ENCODE results near the gene GAST. TPM values are rescaled to one million over a fixed set of nuclear protein-coding genes. Genes with fewer than 3 reads are reported as not detected.

The GAST gene
- total and polyA plus RNA-seq, 2 donors (not counting 1 experiment from before 2014, with no cell fraction given) = not detected

- Histone ChIP-seq H3K27me3 (ENCODE audit: control insufficient read depth, insufficient read depth, low read length) (peaks cover 6% of the 10 kb centered on the region), H4K20me1 (ENCODE audit: control insufficient read depth, extremely low read depth, insufficient read depth, low read length) (no peaks in the 10 kb centered on the region), H2AFZ (ENCODE audit: low read length) (no peak overlapping the region), H3K9ac (ENCODE audit: insufficient read depth, low read length) (no peak overlapping the region), H3K4me3 (replicated peaks in 1 of 4; ENCODE audit: control extremely low read depth in 1 of 4, insufficient read depth in 1 of 4, low read depth in 3 of 4, low read length in 4 of 4) (no peak overlapping the region), H3K4me1 (ENCODE audit: control insufficient read depth, extremely low read depth, insufficient read depth, low read length) (no peaks in the 10 kb centered on the region), H3K27ac (ENCODE audit: insufficient read depth, low read length) (no peak overlapping the region), H3K4me2 (ENCODE audit: extremely low read depth, insufficient read depth, low read length) (no peak overlapping the region), H3K36me3 (ENCODE audit: control insufficient read depth, insufficient read depth, low read length) (no peaks in the 10 kb centered on the region), H3K79me2 (ENCODE audit: control insufficient read depth, insufficient read depth, low read length) (no peaks in the 10 kb centered on the region), H3K9me3 (ENCODE audit: control insufficient read depth, insufficient read depth, low read depth, low read length) (no peaks in the 10 kb centered on the region)
- peak in 1 of 2 donors; percentile 24 for DNase-seq (ENCODE audit: low read depth in 2 of 2)
- TF ChIP-seq, protein P1, sequence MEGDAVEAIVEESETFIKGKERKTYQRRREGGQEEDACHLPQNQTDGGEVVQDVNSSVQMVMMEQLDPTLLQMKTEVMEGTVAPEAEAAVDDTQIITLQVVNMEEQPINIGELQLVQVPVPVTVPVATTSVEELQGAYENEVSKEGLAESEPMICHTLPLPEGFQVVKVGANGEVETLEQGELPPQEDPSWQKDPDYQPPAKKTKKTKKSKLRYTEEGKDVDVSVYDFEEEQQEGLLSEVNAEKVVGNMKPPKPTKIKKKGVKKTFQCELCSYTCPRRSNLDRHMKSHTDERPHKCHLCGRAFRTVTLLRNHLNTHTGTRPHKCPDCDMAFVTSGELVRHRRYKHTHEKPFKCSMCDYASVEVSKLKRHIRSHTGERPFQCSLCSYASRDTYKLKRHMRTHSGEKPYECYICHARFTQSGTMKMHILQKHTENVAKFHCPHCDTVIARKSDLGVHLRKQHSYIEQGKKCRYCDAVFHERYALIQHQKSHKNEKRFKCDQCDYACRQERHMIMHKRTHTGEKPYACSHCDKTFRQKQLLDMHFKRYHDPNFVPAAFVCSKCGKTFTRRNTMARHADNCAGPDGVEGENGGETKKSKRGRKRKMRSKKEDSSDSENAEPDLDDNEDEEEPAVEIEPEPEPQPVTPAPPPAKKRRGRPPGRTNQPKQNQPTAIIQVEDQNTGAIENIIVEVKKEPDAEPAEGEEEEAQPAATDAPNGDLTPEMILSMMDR (conservative IDR thresholded peaks at IDR 0.05 in 1 of 2, IDR thresholded peaks at IDR 0.05 in 1 of 2; ENCODE audit: low read depth in 1 of 2, low read length in 2 of 2) = no peak
- no peak for TF ChIP-seq EZH2 (IDR thresholded peaks at IDR 0.05; ENCODE audit: low read length, missing control alignments)
Observed at GRCh38 chr17:41717408-41718286, 5.5 kb downstream of the GAST start.

DNA sequence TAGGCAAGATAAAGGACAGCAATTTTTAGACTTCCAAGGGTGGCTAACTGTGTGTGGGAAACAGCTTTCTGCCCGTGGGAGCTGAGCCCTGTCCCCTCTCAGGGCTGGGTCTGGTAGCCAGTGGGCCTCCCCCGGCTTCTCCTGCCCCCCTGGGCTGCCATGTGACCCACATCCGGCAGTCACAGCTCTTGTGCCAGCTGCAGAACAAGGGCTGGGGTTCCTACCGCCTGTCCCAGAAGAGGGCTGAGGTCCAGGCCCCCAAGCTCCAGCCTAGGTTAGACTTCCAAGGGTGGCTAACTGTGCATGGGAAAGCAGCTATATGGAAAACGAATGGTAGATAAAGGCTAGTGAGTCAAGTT is 6.1 kb downstream of the GAST start:
- no peak for DNase-seq (ENCODE audit: low read depth in 2 of 2)
- no peak overlapping the region for H3K4me2 ChIP-seq (ENCODE audit: extremely low read depth, insufficient read depth, low read length)
- H3K4me3 ChIP-seq (replicated peaks in 1 of 4; ENCODE audit: control extremely low read depth in 1 of 4, insufficient read depth in 1 of 4, low read depth in 3 of 4, low read length in 4 of 4) = no peak overlapping the region
- H3K79me2 ChIP-seq (ENCODE audit: control insufficient read depth, insufficient read depth, low read length) = no peaks in the 10 kb centered on the region
- H3K9ac ChIP-seq (ENCODE audit: insufficient read depth, low read length) = no peak overlapping the region
- H3K36me3 ChIP-seq (ENCODE audit: control insufficient read depth, insufficient read depth, low read length) = no peaks in the 10 kb centered on the region
- no peaks in the 10 kb centered on the region for H3K9me3 ChIP-seq (ENCODE audit: control insufficient read depth, insufficient read depth, low read depth, low read length)
- H2AFZ ChIP-seq (ENCODE audit: low read length) = no peak overlapping the region
- H3K27me3 ChIP-seq (ENCODE audit: control insufficient read depth, insufficient read depth, low read length) = peaks cover 6% of the 10 kb centered on the region
- no peaks in the 10 kb centered on the region for H3K4me1 ChIP-seq (ENCODE audit: control insufficient read depth, extremely low read depth, insufficient read depth, low read length)
- H3K27ac ChIP-seq (ENCODE audit: insufficient read depth, low read length) = no peak overlapping the region
- no peaks in the 10 kb centered on the region for H4K20me1 ChIP-seq (ENCODE audit: control insufficient read depth, extremely low read depth, insufficient read depth, low read length)
- TF ChIP-seq EZH2 (IDR thresholded peaks at IDR 0.05; ENCODE audit: low read length, missing control alignments) = no peak
- TF ChIP-seq, protein P1 (conservative IDR thresholded peaks at IDR 0.05 in 1 of 2, IDR thresholded peaks at IDR 0.05 in 1 of 2; ENCODE audit: low read depth in 1 of 2, low read length in 2 of 2) = no peak

DNA sequence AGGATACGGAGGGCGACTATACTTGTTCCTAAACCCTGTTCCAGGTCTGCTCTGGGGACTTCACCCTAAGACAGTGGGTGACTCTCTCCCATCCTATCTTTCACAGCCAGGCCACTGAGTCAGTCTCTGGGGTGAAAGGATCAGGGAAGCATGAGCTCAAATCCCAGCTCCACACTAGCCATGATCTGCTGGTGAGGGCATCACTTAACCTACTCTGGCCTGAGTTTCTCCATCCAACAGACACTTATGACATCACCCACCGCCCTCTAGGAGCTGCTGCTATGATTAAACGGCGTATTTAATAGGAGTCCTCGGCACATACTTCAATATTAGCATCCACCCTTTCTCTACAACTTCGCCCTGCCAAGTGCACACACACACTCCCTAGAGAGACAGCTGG is 10.1 kb downstream of the GAST start:
- Histone ChIP-seq H3K36me3 (ENCODE audit: control insufficient read depth, insufficient read depth, low read length) (no peaks in the 10 kb centered on the region), H3K79me2 (ENCODE audit: control insufficient read depth, insufficient read depth, low read length) (no peaks in the 10 kb centered on the region), H3K27me3 (ENCODE audit: control insufficient read depth, insufficient read depth, low read length) (peaks cover 3% of the 10 kb centered on the region), H3K4me2 (ENCODE audit: extremely low read depth, insufficient read depth, low read length) (no peak overlapping the region), H2AFZ (ENCODE audit: low read length) (no peak overlapping the region), H4K20me1 (ENCODE audit: control insufficient read depth, extremely low read depth, insufficient read depth, low read length) (no peaks in the 10 kb centered on the region), H3K27ac (ENCODE audit: insufficient read depth, low read length) (no peak overlapping the region), H3K4me3 (replicated peaks in 1 of 4; ENCODE audit: control extremely low read depth in 1 of 4, insufficient read depth in 1 of 4, low read depth in 3 of 4, low read length in 4 of 4) (no peak overlapping the region), H3K4me1 (ENCODE audit: control insufficient read depth, extremely low read depth, insufficient read depth, low read length) (no peaks in the 10 kb centered on the region), H3K9ac (ENCODE audit: insufficient read depth, low read length) (no peak overlapping the region), H3K9me3 (ENCODE audit: control insufficient read depth, insufficient read depth, low read depth, low read length) (no peaks in the 10 kb centered on the region)
- TF ChIP-seq EZH2 (IDR thresholded peaks at IDR 0.05; ENCODE audit: low read length, missing control alignments) = no peak
- TF ChIP-seq, protein P1 (conservative IDR thresholded peaks at IDR 0.05 in 1 of 2, IDR thresholded peaks at IDR 0.05 in 1 of 2; ENCODE audit: low read depth in 1 of 2, low read length in 2 of 2) = no peak
- DNase-seq (ENCODE audit: low read depth in 2 of 2) = no peak

All from fibroblast of lung (primary cell).